HepG2 (cell line): ENCODE results near the gene SEPTIN10. TPM values are rescaled to one million over a fixed set of nuclear protein-coding genes. Genes with fewer than 3 reads are reported as not detected.

ENCODE experiments used
- ARID4A ChIP-seq: sonication (generic); formaldehyde crosslinking; IDR thresholded peaks from 2 replicates; pipeline ENCODE4 v1.5.0; 2020; ENCODE audit warnings: mild to moderate bottlenecking, missing genetic modification reagents, borderline replicate concordance
- IRF9 ChIP-seq: sonication (generic); formaldehyde crosslinking; IDR thresholded peaks from 2 replicates; pipeline ENCODE4 v1.8.0; 2022; ENCODE audit warnings: missing genetic modification reagents, mild to moderate bottlenecking, borderline replicate concordance
- KLF16 ChIP-seq, 2 experiments: sonication (generic) in 1 of 2; formaldehyde crosslinking in 1 of 2; IDR thresholded peaks; 2 replicates each; pipeline versions ENCODE4 v1.6.1 to v1.8.0; 2016 to 2023; ENCODE audit warnings: missing genetic modification reagents in 2 of 2, missing compliant biosample characterization in 1 of 2
- KMT2A ChIP-seq: sonication (generic); formaldehyde crosslinking; IDR thresholded peaks from 2 replicates; pipeline ENCODE4 v1.4.0; 2020; ENCODE audit warnings: missing genetic modification reagents
- KMT2B ChIP-seq: IDR thresholded peaks from 2 replicates; pipeline ENCODE4 v1.6.1; 2016; ENCODE audit warnings: missing genetic modification reagents, missing compliant biosample characterization
- LCORL ChIP-seq, 2 experiments: fragments of 450-650 bp in 1 of 2; sonication (generic) in 1 of 2; formaldehyde crosslinking in 1 of 2; IDR thresholded peaks; 2 replicates each; pipeline versions ENCODE4 v1.5.0 to v1.6.1; 2017 to 2020; ENCODE audit warnings: antibody characterized with exemption in 1 of 2, missing genetic modification reagents in 1 of 2
- MNT ChIP-seq: fragments of 450-650 bp; IDR thresholded peaks from 2 replicates; pipeline ENCODE4 v1.6.1; 2016
- RELA ChIP-seq: sonication (generic); formaldehyde crosslinking; IDR thresholded peaks from 2 replicates; pipeline ENCODE4 v1.4.0; 2020; ENCODE audit warnings: missing genetic modification reagents
- STAT5B ChIP-seq: sonication (generic); formaldehyde crosslinking; IDR thresholded peaks from 2 replicates; pipeline ENCODE4 v1.4.0; 2020; ENCODE audit warnings: missing genetic modification reagents
- ZBTB33 ChIP-seq: sonication (generic); formaldehyde crosslinking; IDR thresholded peaks from 2 replicates; pipeline ENCODE4 v1.4.0; 2020; ENCODE audit warnings: missing genetic modification reagents
- ZMYM2 ChIP-seq: sonication (generic); formaldehyde crosslinking; IDR thresholded peaks from 2 replicates; pipeline ENCODE4 v1.8.0; 2022; ENCODE audit warnings: mild to moderate bottlenecking, missing genetic modification reagents
- ZNF3 ChIP-seq: IDR thresholded peaks from 2 replicates; pipeline ENCODE4 v1.7.0; 2017; ENCODE audit warnings: inconsistent platforms
- polyA plus RNA-seq, 8 experiments: library from polyadenylated mRNA; depleted of rRNA in 3 of 8; stranded (reverse) in 7 of 8; unstranded in 1 of 8; fragments of >200 nt; fragmentation: Illumina TruSeq in 4 of 8; extraction: Trizol in 4 of 8; gene quantifications; 2 replicates each; pipeline versions ENCODE4 v1.2.1 to v1.2.3, GENCODE V29; 2011 to 2016; ENCODE audit warnings: low read depth in 4 of 8, missing spikeins in 1 of 8, mixed read lengths in 1 of 8; ENCODE audit not compliant: insufficient read depth in 1 of 8
- total RNA-seq, 5 experiments: library from RNA; depleted of rRNA; stranded (reverse); fragments of >200 nt; fragmentation: Illumina TruSeq; extraction: Trizol; gene quantifications; 2 replicates each; pipeline ENCODE4 v1.2.3, GENCODE V29; 2016; ENCODE audit warnings: low read depth in 1 of 5

The SEPTIN10 gene
- total and polyA plus RNA-seq, 2 of the 13 experiments (the other 11 are each of a cell fraction or from before 2014, with no cell fraction given): 45.8 to 67.5 TPM

- TF ChIP-seq ARID4A (CRISPR knock-in tag) (no peak), ZNF3 (CRISPR knock-in tag) (no peak), LCORL (IDR thresholded peaks at IDR 0.05) (no peak), LCORL (CRISPR knock-in tag; IDR thresholded peaks at IDR 0.05) (no peak), KMT2B (CRISPR knock-in tag) (no peak), ZBTB33 (CRISPR knock-in tag) (no peak), KMT2A (CRISPR knock-in tag) (no peak), RELA (CRISPR knock-in tag) (no peak), IRF9 (no peak), MNT (no peak), KLF16 (CRISPR knock-in tag; IDR thresholded peaks at IDR 0.05) (no peak), STAT5B (CRISPR knock-in tag) (no peak), ZMYM2 (CRISPR knock-in tag) (no peak)
Measured at GRCh38 chr2:109531221-109531620, 82.5 kb downstream of the SEPTIN10 start (continued).
